ENCODE measurements around the gene ABCC4. TPM values are rescaled to one million over a fixed set of nuclear protein-coding genes. Genes with fewer than 3 reads are reported as not detected.
"Not testable (repeated sequence)": the region's sequence is repeated elsewhere in the genome, so short reads cannot be mapped to it uniquely, and the experiment has no call there.

ABCC4 gene
- total and polyA plus RNA-seq, 4 donors, result 0.74 to 22.5 (median 2.0) TPM

DNA sequence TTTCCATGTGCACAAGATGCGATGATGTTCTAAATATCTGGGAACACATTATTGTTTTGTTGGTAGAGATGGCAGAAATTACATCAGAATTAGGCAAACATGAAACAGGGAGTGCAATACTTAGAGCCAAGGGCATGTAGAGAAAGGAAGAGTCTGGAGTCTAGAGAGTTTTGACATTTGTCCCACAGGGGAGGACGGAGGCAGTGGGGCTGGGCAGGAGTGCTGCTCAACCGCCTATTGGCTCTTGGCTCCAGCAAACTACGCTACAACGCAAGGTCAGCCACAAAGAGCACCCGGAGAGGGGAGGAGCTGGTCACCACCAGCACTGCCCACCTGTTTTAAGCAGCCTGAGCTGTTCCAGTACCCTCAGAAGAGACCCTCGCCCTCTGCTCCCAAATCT lies 108.3 kb downstream of the ABCC4 start:
- Histone ChIP-seq H3K27ac (ENCODE audit: low read depth in 1 of 2, low read length in 2 of 2) (peak overlapping the region; percentile 78 to 88), H3K4me3 (ENCODE audit: low read depth in 1 of 3, low read length in 3 of 3) (peak overlapping the region in 2 of 3 donors; percentile 23 to 30), H3K9me3 (ENCODE audit: control insufficient read depth in 4 of 4, low read length in 3 of 4) (no peaks in the 10 kb centered on the region), H3K4me1 (ENCODE audit: control insufficient read depth in 4 of 4, insufficient read depth in 4 of 4, low read length in 3 of 4) (peaks cover 0 to 12% (median 5%) of the 10 kb centered on the region in 4 donors), H3K9ac (ENCODE audit: low read depth in 1 of 2, low read length in 2 of 2) (no peak overlapping the region), H3K27me3 (ENCODE audit: control insufficient read depth in 4 of 4, insufficient read depth in 4 of 4, low read length in 3 of 4) (no peaks in the 10 kb centered on the region), H3K36me3 (ENCODE audit: control insufficient read depth in 4 of 4, insufficient read depth in 3 of 4, low read depth in 1 of 4, low read length in 3 of 4) (no peaks in the 10 kb centered on the region)
- 46% methylated on average over 7 of the region's 7 CpGs for WGBS
- DNase-seq (ENCODE audit: low spot score), result no peak
- TF ChIP-seq YY1 (IDR thresholded peaks at IDR 0.05), result peak; percentile 2
- peak in 1 of 2 donors; percentile 38 for TF ChIP-seq RXRA (IDR thresholded peaks at IDR 0.05)
- no peak for TF ChIP-seq EGR1 (IDR thresholded peaks at IDR 0.05; ENCODE audit: low read depth in 2 of 2)
- TF ChIP-seq HNF4A (conservative IDR thresholded peaks at IDR 0.05), result peak; percentile 40 to 48

DNA sequence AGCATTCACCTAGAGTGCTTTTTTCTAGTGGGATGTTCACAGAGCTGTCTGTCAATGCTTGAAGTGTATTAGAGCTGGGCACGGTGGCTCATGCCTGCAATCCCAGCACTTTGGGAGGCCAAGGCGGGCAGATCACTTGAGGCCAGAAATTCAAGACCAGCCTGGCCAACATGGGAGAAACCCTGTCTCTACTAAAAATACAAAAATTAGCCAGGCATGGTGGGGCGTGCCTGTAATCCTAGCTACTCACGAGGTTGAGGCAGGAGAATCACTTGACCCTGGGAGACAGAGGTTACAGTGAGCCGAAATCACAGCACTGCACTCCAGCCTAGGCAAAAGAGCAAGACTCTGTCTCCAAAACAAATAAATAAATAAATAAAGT lies 108.7 kb downstream of the ABCC4 start:
- H3K4me3 ChIP-seq (ENCODE audit: low read depth in 1 of 3, low read length in 3 of 3); H3K9ac ChIP-seq (ENCODE audit: low read depth in 1 of 2, low read length in 2 of 2); DNase-seq (ENCODE audit: low spot score); H3K27me3 ChIP-seq (ENCODE audit: control insufficient read depth in 4 of 4, insufficient read depth in 4 of 4, low read length in 3 of 4); H3K9me3 ChIP-seq (ENCODE audit: control insufficient read depth in 4 of 4, low read length in 3 of 4); H3K36me3 ChIP-seq (ENCODE audit: control insufficient read depth in 4 of 4, insufficient read depth in 3 of 4, low read depth in 1 of 4, low read length in 3 of 4): not testable (repeated sequence)
- 78% methylated on average over 5 of the region's 5 CpGs for WGBS
- Histone ChIP-seq H3K27ac (ENCODE audit: low read depth in 1 of 2, low read length in 2 of 2) (peak overlapping the region; percentile 27 to 78), H3K4me1 (ENCODE audit: control insufficient read depth in 4 of 4, insufficient read depth in 4 of 4, low read length in 3 of 4) (peaks cover 0 to 13% (median 5%) of the 10 kb centered on the region in 4 donors)

DNA sequence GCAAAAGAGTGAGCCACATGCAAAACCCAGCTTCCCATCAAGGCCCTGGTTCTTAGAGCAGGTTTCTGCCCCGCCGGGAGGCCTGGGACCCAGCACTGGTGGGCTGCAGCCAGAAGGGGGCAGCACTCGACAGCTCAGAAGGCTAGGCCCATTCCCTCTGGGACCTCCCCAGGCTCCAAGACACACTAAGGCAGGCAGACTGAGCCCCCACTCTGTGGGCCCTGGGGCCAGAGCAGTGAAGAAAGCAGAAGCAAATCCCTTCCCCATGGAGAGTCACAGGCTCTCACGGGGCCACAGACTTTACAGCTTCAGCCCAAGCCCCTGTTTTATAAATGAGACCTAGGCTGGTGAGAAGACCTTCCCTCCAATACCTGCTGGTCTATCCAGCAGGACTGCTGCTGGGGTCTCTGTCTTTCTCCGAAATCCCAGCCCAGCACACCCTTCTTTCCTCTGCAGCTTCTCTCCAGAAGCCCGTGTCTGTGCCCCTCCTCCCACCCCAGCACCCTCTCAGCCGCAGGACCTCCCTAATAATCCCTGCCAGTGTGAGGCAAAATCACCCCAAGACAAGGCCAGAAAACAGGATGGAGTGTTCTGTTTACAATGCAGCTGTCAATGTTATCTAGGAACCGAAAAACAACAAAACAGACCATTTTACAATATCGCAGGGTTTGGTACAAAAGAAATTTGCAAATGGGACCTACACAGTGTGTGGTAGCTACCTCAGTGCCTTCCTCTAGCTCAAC lies 109.3 kb downstream of the ABCC4 start:
- 69% methylated on average over 9 of the region's 9 CpGs for WGBS
- H3K9ac ChIP-seq (ENCODE audit: low read depth in 1 of 2, low read length in 2 of 2), result no peak overlapping the region
- no peaks in the 10 kb centered on the region for H3K9me3 ChIP-seq (ENCODE audit: control insufficient read depth in 4 of 4, low read length in 3 of 4)
- TF ChIP-seq RAD21 (IDR thresholded peaks at IDR 0.05) (peak; percentile 77 to 88), FOXA2 (IDR thresholded peaks at IDR 0.05) (no peak)
- TF ChIP-seq, protein P1, sequence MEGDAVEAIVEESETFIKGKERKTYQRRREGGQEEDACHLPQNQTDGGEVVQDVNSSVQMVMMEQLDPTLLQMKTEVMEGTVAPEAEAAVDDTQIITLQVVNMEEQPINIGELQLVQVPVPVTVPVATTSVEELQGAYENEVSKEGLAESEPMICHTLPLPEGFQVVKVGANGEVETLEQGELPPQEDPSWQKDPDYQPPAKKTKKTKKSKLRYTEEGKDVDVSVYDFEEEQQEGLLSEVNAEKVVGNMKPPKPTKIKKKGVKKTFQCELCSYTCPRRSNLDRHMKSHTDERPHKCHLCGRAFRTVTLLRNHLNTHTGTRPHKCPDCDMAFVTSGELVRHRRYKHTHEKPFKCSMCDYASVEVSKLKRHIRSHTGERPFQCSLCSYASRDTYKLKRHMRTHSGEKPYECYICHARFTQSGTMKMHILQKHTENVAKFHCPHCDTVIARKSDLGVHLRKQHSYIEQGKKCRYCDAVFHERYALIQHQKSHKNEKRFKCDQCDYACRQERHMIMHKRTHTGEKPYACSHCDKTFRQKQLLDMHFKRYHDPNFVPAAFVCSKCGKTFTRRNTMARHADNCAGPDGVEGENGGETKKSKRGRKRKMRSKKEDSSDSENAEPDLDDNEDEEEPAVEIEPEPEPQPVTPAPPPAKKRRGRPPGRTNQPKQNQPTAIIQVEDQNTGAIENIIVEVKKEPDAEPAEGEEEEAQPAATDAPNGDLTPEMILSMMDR (IDR thresholded peaks at IDR 0.05; ENCODE audit: low read depth, low read length, missing input control), result peak; percentile 65
- H3K27ac ChIP-seq (ENCODE audit: low read depth in 1 of 2, low read length in 2 of 2), result no peak overlapping the region
- peak; percentile 91 for DNase-seq (ENCODE audit: low spot score)
- H3K27me3 ChIP-seq (ENCODE audit: control insufficient read depth in 4 of 4, insufficient read depth in 4 of 4, low read length in 3 of 4), result no peaks in the 10 kb centered on the region
- no peaks in the 10 kb centered on the region for H3K36me3 ChIP-seq (ENCODE audit: control insufficient read depth in 4 of 4, insufficient read depth in 3 of 4, low read depth in 1 of 4, low read length in 3 of 4)
- peaks cover 0 to 13% (median 5%) of the 10 kb centered on the region in 4 donors for H3K4me1 ChIP-seq (ENCODE audit: control insufficient read depth in 4 of 4, insufficient read depth in 4 of 4, low read length in 3 of 4)
- no peak overlapping the region for H3K4me3 ChIP-seq (ENCODE audit: low read depth in 1 of 3, low read length in 3 of 3)

DNA sequence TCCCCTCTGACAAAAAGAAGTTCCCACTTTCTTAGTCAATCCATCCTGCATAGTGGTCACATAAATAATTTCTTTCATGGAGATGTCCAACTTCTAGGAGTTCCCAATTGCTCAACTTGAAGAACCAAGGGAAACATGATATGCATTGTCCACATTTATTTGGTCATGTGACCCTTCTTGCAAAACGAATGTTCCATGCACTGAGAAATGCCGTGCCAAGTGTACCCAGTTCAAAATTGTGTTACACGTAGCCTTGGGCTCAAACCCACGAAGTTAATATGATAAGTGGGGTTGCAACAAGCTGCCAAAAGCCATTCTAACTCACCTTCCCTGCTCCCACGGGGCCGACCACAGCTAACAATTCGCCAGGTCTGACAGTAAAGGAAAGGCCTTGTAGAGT lies 113.1 kb downstream of the ABCC4 start:
- WGBS, result 52% methylated on average over 7 of the region's 7 CpGs
- no peak overlapping the region for H3K4me3 ChIP-seq (ENCODE audit: low read depth in 1 of 3, low read length in 3 of 3)
- no peaks in the 10 kb centered on the region for H3K36me3 ChIP-seq (ENCODE audit: control insufficient read depth in 4 of 4, insufficient read depth in 3 of 4, low read depth in 1 of 4, low read length in 3 of 4)
- no peak overlapping the region for H3K9ac ChIP-seq (ENCODE audit: low read depth in 1 of 2, low read length in 2 of 2)
- peaks cover 0 to 11% (median 2%) of the 10 kb centered on the region in 4 donors for H3K4me1 ChIP-seq (ENCODE audit: control insufficient read depth in 4 of 4, insufficient read depth in 4 of 4, low read length in 3 of 4)
- no peaks in the 10 kb centered on the region for H3K27me3 ChIP-seq (ENCODE audit: control insufficient read depth in 4 of 4, insufficient read depth in 4 of 4, low read length in 3 of 4)
- H3K27ac ChIP-seq (ENCODE audit: low read depth in 1 of 2, low read length in 2 of 2), result no peak overlapping the region
- DNase-seq (ENCODE audit: low spot score), result no peak
- H3K9me3 ChIP-seq (ENCODE audit: control insufficient read depth in 4 of 4, low read length in 3 of 4), result no peaks in the 10 kb centered on the region
- peak in 1 of 2 donors; percentile 71 for TF ChIP-seq RXRA (IDR thresholded peaks at IDR 0.05)
- TF ChIP-seq, protein P2, sequence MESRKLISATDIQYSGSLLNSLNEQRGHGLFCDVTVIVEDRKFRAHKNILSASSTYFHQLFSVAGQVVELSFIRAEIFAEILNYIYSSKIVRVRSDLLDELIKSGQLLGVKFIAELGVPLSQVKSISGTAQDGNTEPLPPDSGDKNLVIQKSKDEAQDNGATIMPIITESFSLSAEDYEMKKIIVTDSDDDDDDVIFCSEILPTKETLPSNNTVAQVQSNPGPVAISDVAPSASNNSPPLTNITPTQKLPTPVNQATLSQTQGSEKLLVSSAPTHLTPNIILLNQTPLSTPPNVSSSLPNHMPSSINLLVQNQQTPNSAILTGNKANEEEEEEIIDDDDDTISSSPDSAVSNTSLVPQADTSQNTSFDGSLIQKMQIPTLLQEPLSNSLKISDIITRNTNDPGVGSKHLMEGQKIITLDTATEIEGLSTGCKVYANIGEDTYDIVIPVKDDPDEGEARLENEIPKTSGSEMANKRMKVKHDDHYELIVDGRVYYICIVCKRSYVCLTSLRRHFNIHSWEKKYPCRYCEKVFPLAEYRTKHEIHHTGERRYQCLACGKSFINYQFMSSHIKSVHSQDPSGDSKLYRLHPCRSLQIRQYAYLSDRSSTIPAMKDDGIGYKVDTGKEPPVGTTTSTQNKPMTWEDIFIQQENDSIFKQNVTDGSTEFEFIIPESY (IDR thresholded peaks at IDR 0.05), result no peak
- TF ChIP-seq, protein P3, sequence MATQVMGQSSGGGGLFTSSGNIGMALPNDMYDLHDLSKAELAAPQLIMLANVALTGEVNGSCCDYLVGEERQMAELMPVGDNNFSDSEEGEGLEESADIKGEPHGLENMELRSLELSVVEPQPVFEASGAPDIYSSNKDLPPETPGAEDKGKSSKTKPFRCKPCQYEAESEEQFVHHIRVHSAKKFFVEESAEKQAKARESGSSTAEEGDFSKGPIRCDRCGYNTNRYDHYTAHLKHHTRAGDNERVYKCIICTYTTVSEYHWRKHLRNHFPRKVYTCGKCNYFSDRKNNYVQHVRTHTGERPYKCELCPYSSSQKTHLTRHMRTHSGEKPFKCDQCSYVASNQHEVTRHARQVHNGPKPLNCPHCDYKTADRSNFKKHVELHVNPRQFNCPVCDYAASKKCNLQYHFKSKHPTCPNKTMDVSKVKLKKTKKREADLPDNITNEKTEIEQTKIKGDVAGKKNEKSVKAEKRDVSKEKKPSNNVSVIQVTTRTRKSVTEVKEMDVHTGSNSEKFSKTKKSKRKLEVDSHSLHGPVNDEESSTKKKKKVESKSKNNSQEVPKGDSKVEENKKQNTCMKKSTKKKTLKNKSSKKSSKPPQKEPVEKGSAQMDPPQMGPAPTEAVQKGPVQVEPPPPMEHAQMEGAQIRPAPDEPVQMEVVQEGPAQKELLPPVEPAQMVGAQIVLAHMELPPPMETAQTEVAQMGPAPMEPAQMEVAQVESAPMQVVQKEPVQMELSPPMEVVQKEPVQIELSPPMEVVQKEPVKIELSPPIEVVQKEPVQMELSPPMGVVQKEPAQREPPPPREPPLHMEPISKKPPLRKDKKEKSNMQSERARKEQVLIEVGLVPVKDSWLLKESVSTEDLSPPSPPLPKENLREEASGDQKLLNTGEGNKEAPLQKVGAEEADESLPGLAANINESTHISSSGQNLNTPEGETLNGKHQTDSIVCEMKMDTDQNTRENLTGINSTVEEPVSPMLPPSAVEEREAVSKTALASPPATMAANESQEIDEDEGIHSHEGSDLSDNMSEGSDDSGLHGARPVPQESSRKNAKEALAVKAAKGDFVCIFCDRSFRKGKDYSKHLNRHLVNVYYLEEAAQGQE (IDR thresholded peaks at IDR 0.05), result no peak
- TF ChIP-seq JUND (IDR thresholded peaks at IDR 0.05), result peak in 1 of 2 donors; percentile 33
- peak; percentile 32 for TF ChIP-seq FOXA2 (IDR thresholded peaks at IDR 0.05)
- TF ChIP-seq, protein P4, sequence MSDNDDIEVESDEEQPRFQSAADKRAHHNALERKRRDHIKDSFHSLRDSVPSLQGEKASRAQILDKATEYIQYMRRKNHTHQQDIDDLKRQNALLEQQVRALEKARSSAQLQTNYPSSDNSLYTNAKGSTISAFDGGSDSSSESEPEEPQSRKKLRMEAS (IDR thresholded peaks at IDR 0.05), result peak; percentile 22
- peak; percentile 35 for TF ChIP-seq SP1 (IDR thresholded peaks at IDR 0.05)
- TF ChIP-seq NR2F2 (IDR thresholded peaks at IDR 0.05), result no peak
- peak; percentile 72 to 81 for TF ChIP-seq HNF4A (conservative IDR thresholded peaks at IDR 0.05)
- TF ChIP-seq YY1 (IDR thresholded peaks at IDR 0.05), result peak; percentile 35
- no peak for TF ChIP-seq EGR1 (IDR thresholded peaks at IDR 0.05; ENCODE audit: low read depth in 2 of 2)
